GM21723 (cell line): ENCODE results near the gene NPIPB6.
A peak's percentile ranks its signal among the peaks of the same experiment; 100 is the strongest.
"Not testable (repeated sequence)": the region's sequence is repeated elsewhere in the genome, so short reads cannot be mapped to it uniquely, and the experiment has no call there.

Experiments
- ATAC-seq: cut with Tn5 transposase; IDR thresholded peaks from one replicate; pipeline ENCODE4 v1.9.1; 2021; ENCODE audit warnings: mild to moderate bottlenecking, moderate library complexity; ENCODE audit not compliant: unreplicated experiment

NPIPB6 gene

GRCh38 chr16:28363408-28363807 lies at the start of gene NPIPB6:
Gene NPIPB6 (minus strand): TSS chr16:28363508. CDS start chr16:28362822, 686 bp downstream.
- not testable (repeated sequence) for ATAC-seq

GRCh38 chr16:28403220-28404072 lies 40.1 kb upstream of the NPIPB6 start, which contains the start of gene EIF3CL:
Gene EIF3CL (minus strand): TSS chr16:28403841. CDS start chr16:28403618, 223 bp downstream.
- ATAC-seq: peak; percentile 97

GRCh38 chr16:28392054-28392453 lies 28.7 kb upstream of the NPIPB6 start:
- not testable (repeated sequence) for ATAC-seq

- not testable (repeated sequence) for ATAC-seq
These were observed 19.0 kb upstream of the NPIPB6 start for GRCh38 chr16:28382177-28382867.

GRCh38 chr16:28377822-28378221 lies 14.5 kb upstream of the NPIPB6 start:
- not testable (repeated sequence) for ATAC-seq

- not testable (repeated sequence) for ATAC-seq
These were observed 13.9 kb upstream of the NPIPB6 start for GRCh38 chr16:28377108-28377625.

- not testable (repeated sequence) for ATAC-seq
These were observed 11.8 kb upstream of the NPIPB6 start for GRCh38 chr16:28375115-28375514.

- ATAC-seq: not testable (repeated sequence)
These were observed 11.0 kb upstream of the NPIPB6 start for GRCh38 chr16:28374281-28374680.

- not testable (repeated sequence) for ATAC-seq
These were observed 4.6 kb upstream of the NPIPB6 start for GRCh38 chr16:28367926-28368325.

GRCh38 chr16:28364268-28365173 lies 1.2 kb upstream of the NPIPB6 start:
- peak; percentile 93 for ATAC-seq

- ATAC-seq: not testable (repeated sequence)
These were observed 708 bp downstream of the NPIPB6 start for GRCh38 chr16:28362600-28362999.

GRCh38 chr16:28338230-28338629 lies 25.1 kb downstream of the NPIPB6 start:
- not testable (repeated sequence) for ATAC-seq

GRCh38 chr16:28336940-28337710 lies 26.2 kb downstream of the NPIPB6 start:
- ATAC-seq: not testable (repeated sequence)

GRCh38 chr16:28335678-28336077 lies 27.6 kb downstream of the NPIPB6 start:
- ATAC-seq: not testable (repeated sequence)

GRCh38 chr16:28332632-28333031 lies 30.7 kb downstream of the NPIPB6 start:
- ATAC-seq: not testable (repeated sequence)

GRCh38 chr16:28330981-28331380 lies 32.3 kb downstream of the NPIPB6 start:
- ATAC-seq: not testable (repeated sequence)

- not testable (repeated sequence) for ATAC-seq
These were observed 33.1 kb downstream of the NPIPB6 start for GRCh38 chr16:28330232-28330631.

- no peak for ATAC-seq
These were observed 36.3 kb downstream of the NPIPB6 start for GRCh38 chr16:28326881-28327610.

GRCh38 chr16:28324887-28325279 lies 38.4 kb downstream of the NPIPB6 start:
- no peak for ATAC-seq
